ENCODE results near the gene SALL1.

SALL1 gene

GRCh38 chr16:51139568-51139967 is 11.5 kb downstream of the SALL1 start:
- Histone ChIP-seq H3K4me1 (ENCODE audit: control insufficient read depth, insufficient read depth, low read length) (peaks cover 1% of the 10 kb centered on the region), H3K36me3 (ENCODE audit: control insufficient read depth, insufficient read depth, low read length, severe bottlenecking) (peaks cover 41% of the 10 kb centered on the region), H3K27me3 (replicated peaks; ENCODE audit: control insufficient read depth, insufficient read depth, low read length) (no peaks in the 10 kb centered on the region), H3K4me3 (ENCODE audit: low read length) (no peak overlapping the region), H3K9ac (ENCODE audit: low read length) (no peak overlapping the region), H3K9me3 (ENCODE audit: control insufficient read depth, low read length) (no peaks in the 10 kb centered on the region)
- DNase-seq (ENCODE audit: low read depth), result no peak

GRCh38 chr16:51138178-51138577 is 12.9 kb downstream of the SALL1 start:
- DNase-seq (ENCODE audit: low read depth), result no peak
- H3K9me3 ChIP-seq (ENCODE audit: control insufficient read depth, low read length), result no peaks in the 10 kb centered on the region
- H3K4me1 ChIP-seq (ENCODE audit: control insufficient read depth, insufficient read depth, low read length), result peaks cover 13% of the 10 kb centered on the region
- H3K9ac ChIP-seq (ENCODE audit: low read length), result no peak overlapping the region
- no peak overlapping the region for H3K4me3 ChIP-seq (ENCODE audit: low read length)
- H3K27me3 ChIP-seq (replicated peaks; ENCODE audit: control insufficient read depth, insufficient read depth, low read length), result no peaks in the 10 kb centered on the region
- peaks cover 41% of the 10 kb centered on the region for H3K36me3 ChIP-seq (ENCODE audit: control insufficient read depth, insufficient read depth, low read length, severe bottlenecking)

GRCh38 chr16:51137097-51137496 is 14.0 kb downstream of the SALL1 start:
- no peaks in the 10 kb centered on the region for H3K9me3 ChIP-seq (ENCODE audit: control insufficient read depth, low read length)
- H3K9ac ChIP-seq (ENCODE audit: low read length), result no peak overlapping the region
- H3K4me1 ChIP-seq (ENCODE audit: control insufficient read depth, insufficient read depth, low read length), result peaks cover 13% of the 10 kb centered on the region
- H3K27me3 ChIP-seq (replicated peaks; ENCODE audit: control insufficient read depth, insufficient read depth, low read length), result no peaks in the 10 kb centered on the region
- no peak overlapping the region for H3K4me3 ChIP-seq (ENCODE audit: low read length)
- DNase-seq (ENCODE audit: low read depth), result no peak
- peaks cover 41% of the 10 kb centered on the region for H3K36me3 ChIP-seq (ENCODE audit: control insufficient read depth, insufficient read depth, low read length, severe bottlenecking)

GRCh38 chr16:51134876-51135275 is 16.2 kb downstream of the SALL1 start:
- DNase-seq (ENCODE audit: low read depth), result no peak
- peaks cover 26% of the 10 kb centered on the region for H3K36me3 ChIP-seq (ENCODE audit: control insufficient read depth, insufficient read depth, low read length, severe bottlenecking)

GRCh38 chr16:51134269-51134812 is 16.7 kb downstream of the SALL1 start:
- H3K4me1 ChIP-seq (ENCODE audit: control insufficient read depth, insufficient read depth, low read length), result peaks cover 13% of the 10 kb centered on the region
- no peak overlapping the region for H3K9ac ChIP-seq (ENCODE audit: low read length)
- no peaks in the 10 kb centered on the region for H3K27me3 ChIP-seq (replicated peaks; ENCODE audit: control insufficient read depth, insufficient read depth, low read length)
- no peaks in the 10 kb centered on the region for H3K9me3 ChIP-seq (ENCODE audit: control insufficient read depth, low read length)
- H3K36me3 ChIP-seq (ENCODE audit: control insufficient read depth, insufficient read depth, low read length, severe bottlenecking), result peaks cover 20% of the 10 kb centered on the region
- DNase-seq (ENCODE audit: low read depth), result no peak
- H3K4me3 ChIP-seq (ENCODE audit: low read length), result peak overlapping the region; percentile 68

More at GRCh38 chr16:51134876-51135275, 16.2 kb downstream of the SALL1 start:
- H3K4me3 ChIP-seq (ENCODE audit: low read length), result peak overlapping the region; percentile 68
- H3K9me3 ChIP-seq (ENCODE audit: control insufficient read depth, low read length), result no peaks in the 10 kb centered on the region
- no peak overlapping the region for H3K9ac ChIP-seq (ENCODE audit: low read length)
- H3K4me1 ChIP-seq (ENCODE audit: control insufficient read depth, insufficient read depth, low read length), result peaks cover 13% of the 10 kb centered on the region
- no peaks in the 10 kb centered on the region for H3K27me3 ChIP-seq (replicated peaks; ENCODE audit: control insufficient read depth, insufficient read depth, low read length)

GRCh38 chr16:51133688-51134087 is 17.4 kb downstream of the SALL1 start:
- Histone ChIP-seq H3K36me3 (ENCODE audit: control insufficient read depth, insufficient read depth, low read length, severe bottlenecking) (peaks cover 14% of the 10 kb centered on the region), H3K4me3 (ENCODE audit: low read length) (no peak overlapping the region), H3K27me3 (replicated peaks; ENCODE audit: control insufficient read depth, insufficient read depth, low read length) (no peaks in the 10 kb centered on the region), H3K4me1 (ENCODE audit: control insufficient read depth, insufficient read depth, low read length) (peaks cover 18% of the 10 kb centered on the region), H3K9ac (ENCODE audit: low read length) (peak overlapping the region; percentile 34), H3K9me3 (ENCODE audit: control insufficient read depth, low read length) (no peaks in the 10 kb centered on the region)
- DNase-seq (ENCODE audit: low read depth), result no peak

- Histone ChIP-seq H3K36me3 (ENCODE audit: control insufficient read depth, insufficient read depth, low read length, severe bottlenecking) (peaks cover 10% of the 10 kb centered on the region), H3K4me3 (ENCODE audit: low read length) (no peak overlapping the region), H3K9ac (ENCODE audit: low read length) (peak overlapping the region; percentile 34), H3K4me1 (ENCODE audit: control insufficient read depth, insufficient read depth, low read length) (peaks cover 18% of the 10 kb centered on the region), H3K27me3 (replicated peaks; ENCODE audit: control insufficient read depth, insufficient read depth, low read length) (no peaks in the 10 kb centered on the region), H3K9me3 (ENCODE audit: control insufficient read depth, low read length) (no peaks in the 10 kb centered on the region)
- no peak for DNase-seq (ENCODE audit: low read depth)
Measured at GRCh38 chr16:51133183-51133582, 17.9 kb downstream of the SALL1 start.

- Histone ChIP-seq H3K4me1 (ENCODE audit: control insufficient read depth, insufficient read depth, low read length) (peaks cover 18% of the 10 kb centered on the region), H3K9ac (ENCODE audit: low read length) (no peak overlapping the region), H3K9me3 (ENCODE audit: control insufficient read depth, low read length) (no peaks in the 10 kb centered on the region), H3K36me3 (ENCODE audit: control insufficient read depth, insufficient read depth, low read length, severe bottlenecking) (peaks cover 10% of the 10 kb centered on the region), H3K27me3 (replicated peaks; ENCODE audit: control insufficient read depth, insufficient read depth, low read length) (peaks cover 1% of the 10 kb centered on the region), H3K4me3 (ENCODE audit: low read length) (no peak overlapping the region)
- DNase-seq (ENCODE audit: low read depth), result no peak
Measured at GRCh38 chr16:51132490-51133115, 18.5 kb downstream of the SALL1 start.

GRCh38 chr16:51131619-51132018 is 19.5 kb downstream of the SALL1 start:
- Histone ChIP-seq H3K27me3 (replicated peaks; ENCODE audit: control insufficient read depth, insufficient read depth, low read length) (peaks cover 9% of the 10 kb centered on the region), H3K4me1 (ENCODE audit: control insufficient read depth, insufficient read depth, low read length) (peaks cover 18% of the 10 kb centered on the region), H3K4me3 (ENCODE audit: low read length) (no peak overlapping the region), H3K9ac (ENCODE audit: low read length) (no peak overlapping the region), H3K9me3 (ENCODE audit: control insufficient read depth, low read length) (no peaks in the 10 kb centered on the region), H3K36me3 (ENCODE audit: control insufficient read depth, insufficient read depth, low read length, severe bottlenecking) (peaks cover 5% of the 10 kb centered on the region)
- DNase-seq (ENCODE audit: low read depth), result no peak

GRCh38 chr16:51129105-51129504 is 22.0 kb downstream of the SALL1 start:
- Histone ChIP-seq H3K27me3 (replicated peaks; ENCODE audit: control insufficient read depth, insufficient read depth, low read length) (peaks cover 9% of the 10 kb centered on the region), H3K9ac (ENCODE audit: low read length) (no peak overlapping the region), H3K4me3 (ENCODE audit: low read length) (no peak overlapping the region), H3K4me1 (ENCODE audit: control insufficient read depth, insufficient read depth, low read length) (peaks cover 12% of the 10 kb centered on the region), H3K9me3 (ENCODE audit: control insufficient read depth, low read length) (no peaks in the 10 kb centered on the region), H3K36me3 (ENCODE audit: control insufficient read depth, insufficient read depth, low read length, severe bottlenecking) (no peaks in the 10 kb centered on the region)
- DNase-seq (ENCODE audit: low read depth), result no peak

- no peak for DNase-seq (ENCODE audit: low read depth)
- no peak overlapping the region for H3K9ac ChIP-seq (ENCODE audit: low read length)
Measured at GRCh38 chr16:51125992-51126391, 25.1 kb downstream of the SALL1 start.

GRCh38 chr16:51124896-51125295 is 26.2 kb downstream of the SALL1 start:
- Histone ChIP-seq H3K9ac (ENCODE audit: low read length) (no peak overlapping the region), H3K4me1 (ENCODE audit: control insufficient read depth, insufficient read depth, low read length) (peaks cover 9% of the 10 kb centered on the region), H3K36me3 (ENCODE audit: control insufficient read depth, insufficient read depth, low read length, severe bottlenecking) (no peaks in the 10 kb centered on the region), H3K4me3 (ENCODE audit: low read length) (no peak overlapping the region), H3K9me3 (ENCODE audit: control insufficient read depth, low read length) (no peaks in the 10 kb centered on the region), H3K27me3 (replicated peaks; ENCODE audit: control insufficient read depth, insufficient read depth, low read length) (peaks cover 9% of the 10 kb centered on the region)
- no peak for DNase-seq (ENCODE audit: low read depth)

More at GRCh38 chr16:51125992-51126391, 25.1 kb downstream of the SALL1 start:
- Histone ChIP-seq H3K4me3 (ENCODE audit: low read length) (no peak overlapping the region), H3K9me3 (ENCODE audit: control insufficient read depth, low read length) (no peaks in the 10 kb centered on the region), H3K27me3 (replicated peaks; ENCODE audit: control insufficient read depth, insufficient read depth, low read length) (peaks cover 9% of the 10 kb centered on the region), H3K36me3 (ENCODE audit: control insufficient read depth, insufficient read depth, low read length, severe bottlenecking) (no peaks in the 10 kb centered on the region), H3K4me1 (ENCODE audit: control insufficient read depth, insufficient read depth, low read length) (peaks cover 5% of the 10 kb centered on the region)

Data from adipocyte (in vitro differentiated cells).